ENCODE measurements around the gene ZNF878. TPM values are rescaled to one million over a fixed set of nuclear protein-coding genes. Genes with fewer than 3 reads are reported as not detected.

The ZNF878 gene
- total RNA-seq, 1 experiment from 2014 or later, result 2.1 TPM

- no peak for TF ChIP-seq POLR2AphosphoS5 (IDR thresholded peaks at IDR 0.05; ENCODE audit: low read depth, low read length)
- no peak for TF ChIP-seq REST (IDR thresholded peaks at IDR 0.05; ENCODE audit: insufficient read depth in 1 of 2, low read depth in 2 of 2, low read length in 1 of 2)
- no peak for TF ChIP-seq TCF7L2 (IDR thresholded peaks at IDR 0.05; ENCODE audit: low read depth, low read length)
- TF ChIP-seq SIN3A (IDR thresholded peaks at IDR 0.05; ENCODE audit: borderline replicate concordance, insufficient read depth, low read depth, low read length), result no peak
- no peak for TF ChIP-seq CTCF (IDR thresholded peaks at IDR 0.05)
- no TSS peak for BruUV-seq (replicated peaks)
- Histone ChIP-seq H3K4me1 (ENCODE audit: control insufficient read depth, insufficient read depth, low read length) (no peaks in the 10 kb centered on the region), H3K4me3 (ENCODE audit: low read depth in 2 of 2, low read length in 2 of 2) (peak overlapping the region; percentile 57 to 84), H3K9me3 (ENCODE audit: control insufficient read depth, insufficient read depth, low read depth, low read length) (peaks cover 23% of the 10 kb centered on the region; the same call in 1 of the 2 replicates), H3K27me3 (ENCODE audit: control insufficient read depth, insufficient read depth, low read length) (no peaks in the 10 kb centered on the region), H3K27ac (ENCODE audit: low read length) (peak overlapping the region; percentile 80), H3K36me3 (ENCODE audit: control insufficient read depth, insufficient read depth, low read length) (no peaks in the 10 kb centered on the region)
- no peak for DNase-seq (ENCODE audit: low read depth, low spot score)
- CTCF ChIA-PET, result no interaction called here
- POLR2A ChIA-PET, result no interaction called here
- intact Hi-C loops (cut with micrococcal nuclease; ENCODE audit: unreplicated experiment) (no loop called here), in situ Hi-C loops (cut with HindIII; ENCODE audit: low pct_unique_long_range_greater_than_20kb, low sequenced_read_pairs) (no loop called here)
- ATAC-seq, result no peak
Measured at GRCh38 chr19:12092956-12093355, 40.2 kb upstream of the ZNF878 start.

- Histone ChIP-seq H3K36me3 (ENCODE audit: control insufficient read depth, insufficient read depth, low read length) (no peaks in the 10 kb centered on the region), H3K27ac (ENCODE audit: low read length) (peak overlapping the region; percentile 80), H3K4me1 (ENCODE audit: control insufficient read depth, insufficient read depth, low read length) (no peaks in the 10 kb centered on the region), H3K27me3 (ENCODE audit: control insufficient read depth, insufficient read depth, low read length) (no peaks in the 10 kb centered on the region), H3K4me3 (ENCODE audit: low read depth in 2 of 2, low read length in 2 of 2) (peak overlapping the region; percentile 57 to 84), H3K9me3 (ENCODE audit: control insufficient read depth, insufficient read depth, low read depth, low read length) (peaks cover 21% of the 10 kb centered on the region; the same call in 1 of the 2 replicates)
- DNase-seq (ENCODE audit: low read depth, low spot score) (peak; percentile 24), ATAC-seq (peak; percentile 99)
- CTCF ChIA-PET, result no interaction called here
- intact Hi-C loops (cut with micrococcal nuclease; ENCODE audit: unreplicated experiment), result no loop called here
- POLR2A ChIA-PET, result no interaction called here
- in situ Hi-C loops (cut with HindIII; ENCODE audit: low pct_unique_long_range_greater_than_20kb, low sequenced_read_pairs), result no loop called here
- TF ChIP-seq POLR2AphosphoS5 (IDR thresholded peaks at IDR 0.05; ENCODE audit: low read depth, low read length) (peak; percentile 52; the same call in 1 of the 2 replicates), SIN3A (IDR thresholded peaks at IDR 0.05; ENCODE audit: borderline replicate concordance, insufficient read depth, low read depth, low read length) (no peak), CTCF (IDR thresholded peaks at IDR 0.05) (no peak), REST (IDR thresholded peaks at IDR 0.05; ENCODE audit: insufficient read depth in 1 of 2, low read depth in 2 of 2, low read length in 1 of 2) (no peak), TCF7L2 (IDR thresholded peaks at IDR 0.05; ENCODE audit: low read depth, low read length) (no peak)
- BruUV-seq (replicated peaks), result TSS peak; percentile 88
Measured at GRCh38 chr19:12092065-12092867, 39.5 kb upstream of the ZNF878 start.
